ENCODE results near the gene TMEM106B.

Gene TMEM106B

DNA sequence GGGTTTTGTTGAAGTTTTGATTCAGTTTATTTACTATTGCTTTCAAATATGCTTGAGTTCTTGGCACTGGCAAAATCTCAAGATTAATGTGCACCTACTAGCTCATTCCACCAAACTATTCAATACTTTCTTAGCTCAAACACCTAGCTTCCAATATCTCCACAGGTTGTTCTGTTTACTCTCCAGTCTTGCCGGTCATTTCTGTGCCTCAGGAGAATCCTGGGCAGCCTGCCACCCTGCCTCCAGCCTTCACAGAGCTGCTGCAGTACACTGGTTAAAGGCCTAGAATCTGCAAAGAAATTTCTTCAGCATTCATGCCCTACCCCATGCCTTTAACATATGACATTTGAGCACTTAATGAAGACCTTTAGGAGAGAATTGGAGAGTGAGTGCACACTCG is 4.0 kb upstream of the TMEM106B start:
- Histone ChIP-seq H3K27me3 (ENCODE audit: insufficient read depth, low read length, poor library complexity, severe bottlenecking) (peaks cover 25% of the 10 kb centered on the region), H3K9ac (ENCODE audit: low read depth, low read length, poor library complexity, severe bottlenecking) (no peak overlapping the region), H3K79me2 (ENCODE audit: insufficient read depth, low read length) (peaks cover 7% of the 10 kb centered on the region), H3K4me1 (ENCODE audit: insufficient read depth, low read length, poor library complexity, severe bottlenecking) (peaks cover 5% of the 10 kb centered on the region), H4K20me1 (ENCODE audit: insufficient read depth, low read length, poor library complexity, severe bottlenecking) (peaks cover 6% of the 10 kb centered on the region), H3F3A (ENCODE audit: low read depth) (no peaks in the 10 kb centered on the region), H3K4me3 (ENCODE audit: low read length, poor library complexity, severe bottlenecking) (no peak overlapping the region), H3K4me2 (ENCODE audit: low read depth, low read length, poor library complexity, severe bottlenecking) (no peak overlapping the region), H3K9me3 (ENCODE audit: insufficient read depth, low read depth, low read length) (no peaks in the 10 kb centered on the region), H2AFZ (ENCODE audit: low read length) (no peak overlapping the region), H3K36me3 (ENCODE audit: insufficient read depth, low read length) (no peaks in the 10 kb centered on the region), H3K9me2 (replicated peaks; ENCODE audit: low read depth, low read length) (no peaks in the 10 kb centered on the region)
- TF ChIP-seq, protein P1, sequence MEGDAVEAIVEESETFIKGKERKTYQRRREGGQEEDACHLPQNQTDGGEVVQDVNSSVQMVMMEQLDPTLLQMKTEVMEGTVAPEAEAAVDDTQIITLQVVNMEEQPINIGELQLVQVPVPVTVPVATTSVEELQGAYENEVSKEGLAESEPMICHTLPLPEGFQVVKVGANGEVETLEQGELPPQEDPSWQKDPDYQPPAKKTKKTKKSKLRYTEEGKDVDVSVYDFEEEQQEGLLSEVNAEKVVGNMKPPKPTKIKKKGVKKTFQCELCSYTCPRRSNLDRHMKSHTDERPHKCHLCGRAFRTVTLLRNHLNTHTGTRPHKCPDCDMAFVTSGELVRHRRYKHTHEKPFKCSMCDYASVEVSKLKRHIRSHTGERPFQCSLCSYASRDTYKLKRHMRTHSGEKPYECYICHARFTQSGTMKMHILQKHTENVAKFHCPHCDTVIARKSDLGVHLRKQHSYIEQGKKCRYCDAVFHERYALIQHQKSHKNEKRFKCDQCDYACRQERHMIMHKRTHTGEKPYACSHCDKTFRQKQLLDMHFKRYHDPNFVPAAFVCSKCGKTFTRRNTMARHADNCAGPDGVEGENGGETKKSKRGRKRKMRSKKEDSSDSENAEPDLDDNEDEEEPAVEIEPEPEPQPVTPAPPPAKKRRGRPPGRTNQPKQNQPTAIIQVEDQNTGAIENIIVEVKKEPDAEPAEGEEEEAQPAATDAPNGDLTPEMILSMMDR (conservative IDR thresholded peaks at IDR 0.05; ENCODE audit: low read length): no peak
- no peak for TF ChIP-seq EZH2phosphoT487 (IDR thresholded peaks at IDR 0.05; ENCODE audit: borderline replicate concordance)

DNA sequence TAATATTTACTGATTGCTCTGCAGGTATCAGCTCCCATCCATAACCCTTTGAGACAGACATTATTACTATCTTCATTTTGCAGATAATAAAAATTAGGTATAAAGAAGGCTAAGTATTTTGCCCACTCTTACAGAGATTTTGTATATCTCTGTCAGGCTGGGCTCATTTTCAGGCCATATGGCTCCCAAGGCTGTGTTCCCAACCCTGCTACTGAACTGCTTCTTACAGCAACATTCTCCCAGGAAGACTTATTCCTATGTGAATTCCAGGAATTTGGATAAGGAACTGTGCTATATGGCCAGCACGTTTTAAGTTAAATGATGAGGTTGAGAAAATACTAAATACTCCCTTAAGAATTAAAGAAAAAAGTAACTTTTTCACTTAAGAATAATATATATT is 1.9 kb upstream of the TMEM106B start:
- H3K4me2 ChIP-seq (ENCODE audit: low read depth, low read length, poor library complexity, severe bottlenecking): no peak overlapping the region
- TF ChIP-seq EZH2phosphoT487 (IDR thresholded peaks at IDR 0.05; ENCODE audit: borderline replicate concordance): no peak
- TF ChIP-seq, protein P1 (conservative IDR thresholded peaks at IDR 0.05; ENCODE audit: low read length): no peak
- peaks cover 25% of the 10 kb centered on the region for H3K4me1 ChIP-seq (ENCODE audit: insufficient read depth, low read length, poor library complexity, severe bottlenecking)
- H2AFZ ChIP-seq (ENCODE audit: low read length): no peak overlapping the region
- peaks cover 25% of the 10 kb centered on the region for H3K27me3 ChIP-seq (ENCODE audit: insufficient read depth, low read length, poor library complexity, severe bottlenecking)
- H3K36me3 ChIP-seq (ENCODE audit: insufficient read depth, low read length): no peaks in the 10 kb centered on the region
- H4K20me1 ChIP-seq (ENCODE audit: insufficient read depth, low read length, poor library complexity, severe bottlenecking): peaks cover 18% of the 10 kb centered on the region
- no peak overlapping the region for H3K9ac ChIP-seq (ENCODE audit: low read depth, low read length, poor library complexity, severe bottlenecking)
- no peak overlapping the region for H3K4me3 ChIP-seq (ENCODE audit: low read length, poor library complexity, severe bottlenecking)
- no peaks in the 10 kb centered on the region for H3F3A ChIP-seq (ENCODE audit: low read depth)
- no peaks in the 10 kb centered on the region for H3K9me2 ChIP-seq (replicated peaks; ENCODE audit: low read depth, low read length)
- no peaks in the 10 kb centered on the region for H3K9me3 ChIP-seq (ENCODE audit: insufficient read depth, low read depth, low read length)
- peaks cover 29% of the 10 kb centered on the region for H3K79me2 ChIP-seq (ENCODE audit: insufficient read depth, low read length)

DNA sequence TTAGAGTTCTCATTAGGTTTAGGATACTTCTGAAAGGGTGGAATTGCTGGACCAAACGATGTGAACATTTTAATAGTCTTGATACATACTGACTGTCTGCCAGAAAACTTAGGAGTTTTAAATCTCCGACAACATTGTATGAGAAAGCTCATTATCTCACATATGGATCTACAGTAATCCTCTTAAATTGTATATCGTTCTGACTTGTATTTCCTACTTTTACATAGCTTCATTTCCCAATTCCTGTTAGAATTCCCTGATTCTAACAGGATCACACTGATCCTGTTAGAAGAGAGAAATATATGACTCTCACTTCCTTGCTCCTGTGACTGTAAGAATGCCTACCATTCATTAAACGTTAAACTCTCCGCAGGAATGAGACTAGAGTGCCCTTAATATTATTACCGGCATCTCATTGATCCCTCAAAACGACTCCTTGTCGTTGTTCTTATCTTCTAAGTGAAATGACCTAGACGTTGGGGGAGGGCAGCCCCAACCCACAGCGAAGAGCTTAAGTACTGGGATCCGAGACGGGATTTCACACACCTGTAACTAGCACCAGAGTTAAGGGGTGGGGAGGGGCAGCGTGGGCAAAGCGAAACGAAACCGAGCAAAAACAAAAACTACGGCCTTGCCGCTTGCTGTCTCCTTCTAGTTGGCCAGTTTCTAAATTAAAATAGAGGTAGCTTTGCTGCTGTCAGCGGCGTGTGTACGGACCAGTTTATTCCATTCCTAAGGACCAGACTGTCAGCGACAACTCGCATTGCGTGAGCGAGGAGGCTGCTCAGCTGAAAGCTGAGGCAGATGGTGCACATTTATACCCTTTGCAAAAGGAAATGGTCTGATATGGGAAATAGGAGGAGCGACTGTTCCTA is 678 bp upstream of the TMEM106B start:
- Histone ChIP-seq H3K79me2 (ENCODE audit: insufficient read depth, low read length) (peaks cover 32% of the 10 kb centered on the region), H3K9me2 (replicated peaks; ENCODE audit: low read depth, low read length) (no peaks in the 10 kb centered on the region), H2AFZ (ENCODE audit: low read length) (peak overlapping the region; percentile 96), H3K9ac (ENCODE audit: low read depth, low read length, poor library complexity, severe bottlenecking) (peak overlapping the region; percentile 77), H3K4me1 (ENCODE audit: insufficient read depth, low read length, poor library complexity, severe bottlenecking) (peaks cover 31% of the 10 kb centered on the region), H3K4me3 (ENCODE audit: low read length, poor library complexity, severe bottlenecking) (peak overlapping the region; percentile 85), H3K4me2 (ENCODE audit: low read depth, low read length, poor library complexity, severe bottlenecking) (peak overlapping the region; percentile 99), H3K27me3 (ENCODE audit: insufficient read depth, low read length, poor library complexity, severe bottlenecking) (peaks cover 25% of the 10 kb centered on the region), H3K36me3 (ENCODE audit: insufficient read depth, low read length) (no peaks in the 10 kb centered on the region), H3K9me3 (ENCODE audit: insufficient read depth, low read depth, low read length) (no peaks in the 10 kb centered on the region), H4K20me1 (ENCODE audit: insufficient read depth, low read length, poor library complexity, severe bottlenecking) (peaks cover 18% of the 10 kb centered on the region), H3F3A (ENCODE audit: low read depth) (no peaks in the 10 kb centered on the region)
- TF ChIP-seq, protein P1 (conservative IDR thresholded peaks at IDR 0.05; ENCODE audit: low read length): no peak
- TF ChIP-seq EZH2phosphoT487 (IDR thresholded peaks at IDR 0.05; ENCODE audit: borderline replicate concordance): no peak

Measured in Loucy (cell line).